Neural cell (in vitro differentiated cells): ENCODE results near the gene ZNF618. TPM values are rescaled to one million over a fixed set of nuclear protein-coding genes. Genes with fewer than 3 reads are reported as not detected.

ENCODE experiments used
- H2AFZ ChIP-seq: fragments of 200-600, 300-800 bp; sonication (generic), shearing (Covaris generic); 2 replicates; pipeline ENCODE4 v1.6.0; 2014; ENCODE audit warnings: low read depth, mild to moderate bottlenecking, antibody characterized with exemption, low read length, moderate library complexity
- H3F3A ChIP-seq: fragments of 200-600 bp; shearing (Covaris generic); 2 replicates; pipeline ENCODE4 v1.6.1; 2016; ENCODE audit warnings: mild to moderate bottlenecking, moderate library complexity, mixed read lengths, antibody characterized with exemption, low read length; ENCODE audit not compliant: insufficient read depth, poor library complexity, severe bottlenecking
- H3K27ac ChIP-seq: fragments of 200-600, 300-800 bp; sonication (generic), shearing (Covaris generic); 2 replicates; pipeline ENCODE4 v1.5.1; 2014; ENCODE audit warnings: mild to moderate bottlenecking, low read length, moderate library complexity
- H3K27me3 ChIP-seq: fragments of 300-800, 200-600 bp; sonication (generic), shearing (Covaris generic); 2 replicates; pipeline ENCODE4 v1.6.0; 2014; ENCODE audit warnings: mild to moderate bottlenecking, low read depth, low read length, moderate library complexity; ENCODE audit not compliant: insufficient read depth
- H3K36me3 ChIP-seq: fragments of 300-800, 200-600 bp; sonication (generic), shearing (Covaris generic); 2 replicates; pipeline ENCODE4 v1.5.1; 2014; ENCODE audit warnings: mild to moderate bottlenecking, antibody characterized with exemption, low read length, moderate library complexity; ENCODE audit not compliant: insufficient read depth
- H3K4me2 ChIP-seq: fragments of 300-800, 200-600 bp; sonication (generic), shearing (Covaris generic); 2 replicates; pipeline ENCODE4 v1.6.0; 2014; ENCODE audit warnings: mild to moderate bottlenecking, low read length
- H3K4me3 ChIP-seq: fragments of 300-800, 200-600 bp; sonication (generic), shearing (Covaris generic); 2 replicates; pipeline ENCODE4 v1.5.1; 2014; ENCODE audit warnings: mild to moderate bottlenecking, low read length, moderate library complexity
- H3K79me2 ChIP-seq: fragments of 200-600 bp; shearing (Covaris generic); replicated peaks from 2 replicates; pipeline ENCODE4 v1.6.0; 2014; ENCODE audit warnings: mild to moderate bottlenecking, low read length, moderate library complexity; ENCODE audit not compliant: insufficient read depth
- H3K9ac ChIP-seq: fragments of 300-800, 200-600 bp; sonication (generic), shearing (Covaris generic); 2 replicates; pipeline ENCODE4 v1.6.1; 2016; ENCODE audit warnings: mild to moderate bottlenecking, low read length, mixed read lengths
- H3K9me2 ChIP-seq: fragments of 200-600 bp; shearing (Covaris generic); 2 replicates; pipeline ENCODE4 v1.6.1; 2016; ENCODE audit warnings: mild to moderate bottlenecking, low read length, mixed read lengths; ENCODE audit not compliant: insufficient read depth
- H3K9me3 ChIP-seq: fragments of 200-600, 300-800 bp; sonication (generic), shearing (Covaris generic); 2 replicates; pipeline ENCODE4 v1.6.1; 2016; ENCODE audit warnings: mild to moderate bottlenecking, mixed run types, low read length, moderate library complexity, mixed read lengths
- H4K20me1 ChIP-seq: fragments of 200-600 bp; shearing (Covaris generic); 2 replicates; pipeline ENCODE4 v1.6.1; 2016; ENCODE audit warnings: mild to moderate bottlenecking, mixed run types; ENCODE audit not compliant: insufficient read depth
- CTCF ChIP-seq: fragments of 450-650 bp; IDR thresholded peaks from 2 replicates; pipeline ENCODE4 v1.5.1; 2014; ENCODE audit warnings: antibody characterized with exemption, mild to moderate bottlenecking, moderate library complexity; ENCODE audit not compliant: poor library complexity, severe bottlenecking
- EP300 ChIP-seq: fragments of 450-650 bp; conservative IDR thresholded peaks from 2 replicates; pipeline ENCODE4 v1.6.1; 2014; ENCODE audit warnings: antibody characterized with exemption, mild to moderate bottlenecking, moderate library complexity; ENCODE audit not compliant: poor library complexity, severe bottlenecking
- EZH2 ChIP-seq: fragments of 200-600, 300-800 bp; shearing (Covaris generic), sonication (generic); IDR thresholded peaks from 2 replicates; pipeline ENCODE4 v1.6.1; 2014; ENCODE audit warnings: antibody characterized with exemption, low read length, borderline replicate concordance, mild to moderate bottlenecking; ENCODE audit not compliant: insufficient read depth, poor library complexity, severe bottlenecking
- MXI1 ChIP-seq: fragments of 450-650 bp; conservative IDR thresholded peaks from 2 replicates; pipeline ENCODE4 v1.6.1; 2014; ENCODE audit warnings: antibody characterized with exemption, mild to moderate bottlenecking; ENCODE audit not compliant: poor library complexity, severe bottlenecking
- POLR2AphosphoS5 ChIP-seq: IDR thresholded peaks from 2 replicates; pipeline ENCODE4 v1.6.1; 2012
- RAD21 ChIP-seq: fragments of 450-650 bp; conservative IDR thresholded peaks from 2 replicates; pipeline ENCODE4 v1.6.1; 2014; ENCODE audit warnings: antibody characterized with exemption, mild to moderate bottlenecking, moderate library complexity
- REST ChIP-seq: IDR thresholded peaks from 2 replicates; pipeline ENCODE4 v1.6.1; 2012; ENCODE audit warnings: borderline replicate concordance
- SMC3 ChIP-seq: fragments of 450-650 bp; conservative IDR thresholded peaks from 2 replicates; pipeline ENCODE4 v1.6.1; 2014; ENCODE audit warnings: antibody characterized with exemption, mild to moderate bottlenecking, moderate library complexity; ENCODE audit not compliant: poor library complexity
- TAF1 ChIP-seq: IDR thresholded peaks from 2 replicates; pipeline ENCODE4 v1.6.1; 2012; ENCODE audit warnings: low read depth
- polyA plus RNA-seq: library from polyadenylated mRNA; depleted of rRNA; stranded (reverse); fragments of >200 nt; gene quantifications from 2 replicates; pipeline ENCODE4 v1.2.3, GENCODE V29; 2014

The ZNF618 gene
- polyA plus RNA-seq, 1 donor from 2014 or later = 7.1 TPM

GRCh38 chr9:113882181-113882580, 6.1 kb downstream of the ZNF618 start:
- Histone ChIP-seq H3K4me2 (no peak overlapping the region), H3K9me3 (no peaks in the 10 kb centered on the region), H2AFZ (no peak overlapping the region), H3K27me3 (no peaks in the 10 kb centered on the region), H3K27ac (no peak overlapping the region), H3K4me3 (no peak overlapping the region), H4K20me1 (no peaks in the 10 kb centered on the region), H3K9ac (no peak overlapping the region), H3K9me2 (no peaks in the 10 kb centered on the region), H3F3A (no peaks in the 10 kb centered on the region), H3K36me3 (no peaks in the 10 kb centered on the region), H3K79me2 (peaks cover 97% of the 10 kb centered on the region)
- TF ChIP-seq RAD21 = no peak
- TF ChIP-seq MXI1 = no peak
- TF ChIP-seq EZH2 = no peak
- TF ChIP-seq REST = no peak
- no peak for TF ChIP-seq POLR2AphosphoS5
- no peak for TF ChIP-seq EP300
- TF ChIP-seq CTCF = no peak
- no peak for TF ChIP-seq SMC3
- TF ChIP-seq TAF1 = no peak

- Histone ChIP-seq H3F3A (no peaks in the 10 kb centered on the region), H3K79me2 (peaks cover 97% of the 10 kb centered on the region), H3K4me3 (no peak overlapping the region), H3K9ac (no peak overlapping the region), H3K9me3 (no peaks in the 10 kb centered on the region), H3K4me2 (no peak overlapping the region), H3K36me3 (no peaks in the 10 kb centered on the region), H3K27ac (no peak overlapping the region), H4K20me1 (no peaks in the 10 kb centered on the region), H3K27me3 (no peaks in the 10 kb centered on the region), H2AFZ (no peak overlapping the region), H3K9me2 (no peaks in the 10 kb centered on the region)
- TF ChIP-seq REST (no peak), EZH2 (no peak), SMC3 (no peak), POLR2AphosphoS5 (no peak), MXI1 (no peak), EP300 (no peak), TAF1 (no peak), CTCF (no peak), RAD21 (no peak)
Measured at GRCh38 chr9:113882636-113883164, 6.6 kb downstream of the ZNF618 start.
